Activated T-helper 1 cell treated with anti-CD3 and anti-CD28 coated beads, Interleukin-12 subunit alpha, Interleukin-12 subunit beta, Interleukin-2, Interleukin-4 antibody, amounts not matched to agents 30 ng/mL and 10 ng/mL and 1 ng/mL, durations not matched to agents 14 hours and 24 hours and 36 hours (primary cell): Measurements from ENCODE around the gene LBH. TPM values are rescaled to one million over a fixed set of nuclear protein-coding genes. Genes with fewer than 3 reads are reported as not detected.
A peak's percentile ranks its signal among the peaks of the same experiment; 100 is the strongest.

ENCODE experiments used
- DNase-seq: peaks from one replicate; pipeline ENCODE4 v3.0.0; 2021; ENCODE audit warnings: low spot score
- H3K27ac Mint-ChIP-seq: one replicate; pipeline ENCODE4 v1.8.0; 2021; ENCODE audit warnings: mild to moderate bottlenecking, mixed read lengths
- H3K27me3 Mint-ChIP-seq: one replicate; pipeline ENCODE4 v1.8.0; 2022; ENCODE audit warnings: mild to moderate bottlenecking, moderate library complexity, mixed read lengths; ENCODE audit not compliant: insufficient read depth
- H3K36me3 Mint-ChIP-seq: one replicate; pipeline ENCODE4 v1.8.0; 2021; ENCODE audit warnings: low read depth, mixed read lengths
- H3K4me1 Mint-ChIP-seq: one replicate; pipeline ENCODE4 v1.8.0; 2021; ENCODE audit warnings: low read depth, mixed read lengths
- H3K4me3 Mint-ChIP-seq: one replicate; pipeline ENCODE4 v1.8.0; 2021; ENCODE audit warnings: mild to moderate bottlenecking, moderate library complexity, mixed read lengths
- H3K9me3 Mint-ChIP-seq: one replicate; pipeline ENCODE4 v1.8.0; 2021; ENCODE audit warnings: mixed read lengths
- intact Hi-C: fragments of 100-400 bp; cut with micrococcal nuclease; formaldehyde crosslinking; loops from one replicate; pipeline ENCODE4 v1.15.1; 2024
- total RNA-seq: library from RNA; stranded (reverse); gene quantifications from 2 replicates; pipeline ENCODE4 v1.2.3, GENCODE V29; 2022

The LBH gene
- total RNA-seq, 1 donor from 2014 or later, result 306 TPM

DNA sequence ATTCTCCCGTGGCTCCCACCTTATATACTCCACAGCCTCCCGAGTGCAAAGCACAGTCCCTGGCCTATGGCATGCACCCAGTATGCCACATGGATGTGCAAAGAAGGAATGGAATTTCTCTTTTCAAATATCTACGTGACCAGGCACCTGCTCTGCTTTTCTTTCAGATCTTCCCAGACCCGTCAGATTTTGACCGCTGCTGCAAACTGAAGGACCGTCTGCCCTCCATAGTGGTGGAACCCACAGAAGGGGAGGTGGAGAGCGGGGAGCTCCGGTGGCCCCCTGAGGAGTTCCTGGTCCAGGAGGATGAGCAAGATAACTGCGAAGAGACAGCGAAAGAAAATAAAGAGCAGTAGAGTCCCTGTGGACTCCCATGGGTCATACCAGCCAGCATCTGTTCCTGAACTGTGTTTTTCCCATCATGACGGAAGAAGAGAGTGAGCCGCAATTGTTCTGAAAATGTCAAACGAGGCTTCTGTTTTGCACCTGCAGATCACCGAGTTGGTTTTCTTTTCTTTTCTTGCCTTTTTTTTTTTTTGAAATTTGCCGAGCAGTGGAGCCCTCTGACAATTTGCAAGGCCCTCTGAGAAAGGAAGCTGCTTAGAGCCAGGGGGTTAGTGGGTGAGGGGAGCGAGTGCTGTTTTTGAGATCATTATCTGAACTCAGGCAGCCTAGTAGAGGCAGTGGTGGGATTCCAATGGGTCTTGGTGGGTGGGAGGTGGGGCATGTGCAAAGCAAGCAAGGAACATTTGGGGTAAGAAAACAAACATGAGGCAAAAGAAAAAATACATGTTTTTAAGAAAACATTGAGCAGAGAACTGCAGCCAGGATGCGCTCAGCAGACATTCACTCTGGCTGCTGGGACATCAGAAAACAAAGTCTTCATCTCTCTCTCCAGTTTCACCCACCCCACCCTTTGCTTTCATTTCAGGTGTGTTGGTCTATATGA lies 26.2 kb downstream of the LBH start:
- Mint-ChIP-seq H3K4me1 (peaks cover 98% of the 10 kb centered on the region), H3K9me3 (peaks cover 16% of the 10 kb centered on the region), H3K4me3 (peak overlapping the region; percentile 59), H3K27me3 (no peaks in the 10 kb centered on the region), H3K27ac (peak overlapping the region; percentile 87), H3K36me3 (peaks cover 79% of the 10 kb centered on the region)
- intact Hi-C loops, result no loop called here
- no peak for DNase-seq

- intact Hi-C loops, result no loop called here
- Mint-ChIP-seq H3K4me1 (peaks cover 90% of the 10 kb centered on the region), H3K27me3 (no peaks in the 10 kb centered on the region)
These were observed 27.7 kb downstream of the LBH start for GRCh38 chr2:30259071-30259470.

GRCh38 chr2:30259827-30260679 lies 28.7 kb downstream of the LBH start:
- intact Hi-C loops, result loop anchor here (2.0 to 5.0 kb wide), 2 partner anchors 51 to 1062 kb away; no protein-coding TSS in a partner anchor

More at GRCh38 chr2:30259071-30259470, 27.7 kb downstream of the LBH start:
- Mint-ChIP-seq H3K36me3 (peaks cover 80% of the 10 kb centered on the region), H3K27ac (peak overlapping the region; percentile 88), H3K4me3 (no peak overlapping the region), H3K9me3 (peaks cover 22% of the 10 kb centered on the region)
- no peak for DNase-seq

DNA sequence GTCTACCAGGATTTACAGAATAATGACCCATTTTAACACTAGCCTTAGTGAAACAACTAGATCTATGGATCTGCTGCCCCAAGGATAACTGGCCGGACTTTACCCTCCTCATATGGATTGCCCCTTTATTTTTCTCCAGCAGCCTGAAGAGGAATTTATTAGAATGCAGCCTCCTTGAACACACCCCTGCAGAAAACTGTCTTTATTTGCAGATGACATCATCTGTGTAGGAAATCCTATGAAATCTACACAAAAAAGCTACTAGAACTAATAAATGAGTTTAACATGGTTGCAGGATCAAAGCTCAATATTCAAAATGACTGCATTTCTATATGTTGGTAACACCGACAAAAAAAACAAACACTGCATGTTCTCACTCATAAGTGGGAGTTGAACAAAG lies 29.6 kb downstream of the LBH start:
- peaks cover 22% of the 10 kb centered on the region for H3K9me3 Mint-ChIP-seq
- H3K27me3 Mint-ChIP-seq, result no peaks in the 10 kb centered on the region
- H3K27ac Mint-ChIP-seq, result peak overlapping the region; percentile 88
- intact Hi-C loops, result loop anchor here (1.0 to 5.0 kb wide), 6 partner anchors 8 to 1061 kb away; partner anchors contain the start of gene LCLAT1
- peaks cover 90% of the 10 kb centered on the region for H3K4me1 Mint-ChIP-seq
- peaks cover 75% of the 10 kb centered on the region for H3K36me3 Mint-ChIP-seq
- peak overlapping the region; percentile 61 for H3K4me3 Mint-ChIP-seq
- no peak for DNase-seq

More at GRCh38 chr2:30259827-30260679, 28.7 kb downstream of the LBH start:
- Mint-ChIP-seq H3K27me3 (no peaks in the 10 kb centered on the region), H3K36me3 (peaks cover 83% of the 10 kb centered on the region), H3K9me3 (peaks cover 22% of the 10 kb centered on the region), H3K27ac (peak overlapping the region; percentile 88), H3K4me1 (peaks cover 90% of the 10 kb centered on the region), H3K4me3 (peak overlapping the region; percentile 21)
- DNase-seq, result no peak

GRCh38 chr2:30261695-30262211 lies 30.4 kb downstream of the LBH start:
- intact Hi-C loops, result loop anchor here (1.0 to 5.0 kb wide), 6 partner anchors 8 to 1061 kb away; partner anchors contain the start of gene LCLAT1
- Mint-ChIP-seq H3K9me3 (peaks cover 22% of the 10 kb centered on the region), H3K36me3 (peaks cover 68% of the 10 kb centered on the region), H3K27me3 (no peaks in the 10 kb centered on the region), H3K27ac (peak overlapping the region; percentile 88), H3K4me3 (peak overlapping the region; percentile 20), H3K4me1 (peaks cover 90% of the 10 kb centered on the region)
- no peak for DNase-seq

GRCh38 chr2:30262716-30263309 lies 31.5 kb downstream of the LBH start:
- H3K27ac Mint-ChIP-seq, result peak overlapping the region; percentile 88
- intact Hi-C loops, result loop anchor here (5.0 kb wide), 1 partner anchor 1059 kb away; no protein-coding TSS in a partner anchor
- peaks cover 90% of the 10 kb centered on the region for H3K4me1 Mint-ChIP-seq
- H3K9me3 Mint-ChIP-seq, result peaks cover 22% of the 10 kb centered on the region
- H3K27me3 Mint-ChIP-seq, result no peaks in the 10 kb centered on the region
- H3K4me3 Mint-ChIP-seq, result no peak overlapping the region
- H3K36me3 Mint-ChIP-seq, result peaks cover 61% of the 10 kb centered on the region
- DNase-seq, result no peak

DNA sequence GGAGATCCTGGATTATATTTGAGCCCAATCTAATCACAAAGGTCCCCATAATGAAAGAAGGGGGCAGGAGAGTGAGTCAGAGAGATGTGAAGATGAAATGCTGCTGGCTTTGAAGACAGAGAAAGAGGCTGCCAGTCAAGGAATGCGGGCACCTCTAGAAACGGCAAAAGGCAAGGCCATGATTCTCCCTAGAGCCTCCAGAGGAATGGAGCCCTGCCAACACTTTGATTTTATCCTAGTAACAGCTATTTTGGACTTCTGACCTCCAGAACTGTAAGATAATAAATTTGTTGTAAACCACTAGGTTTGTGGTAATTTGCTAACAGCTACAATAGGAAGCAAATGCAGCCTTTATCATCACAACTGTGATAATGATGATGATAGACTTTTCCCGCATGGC lies 32.9 kb downstream of the LBH start:
- peak overlapping the region; percentile 68 for H3K27ac Mint-ChIP-seq
- no peak for DNase-seq
- H3K4me3 Mint-ChIP-seq, result peak overlapping the region; percentile 16
- H3K36me3 Mint-ChIP-seq, result peaks cover 46% of the 10 kb centered on the region
- H3K27me3 Mint-ChIP-seq, result no peaks in the 10 kb centered on the region
- H3K4me1 Mint-ChIP-seq, result peaks cover 92% of the 10 kb centered on the region
- H3K9me3 Mint-ChIP-seq, result peaks cover 22% of the 10 kb centered on the region
- intact Hi-C loops, result loop anchor here (5.0 kb wide), 1 partner anchor 1058 kb away; no protein-coding TSS in a partner anchor

- Mint-ChIP-seq H3K27ac (peak overlapping the region; percentile 97), H3K36me3 (peaks cover 35% of the 10 kb centered on the region), H3K4me3 (peak overlapping the region; percentile 84), H3K27me3 (no peaks in the 10 kb centered on the region), H3K4me1 (peaks cover 87% of the 10 kb centered on the region), H3K9me3 (peaks cover 17% of the 10 kb centered on the region)
- intact Hi-C loops, result loop anchor here (2.0 kb wide), 2 partner anchors 13 to 33 kb away; no protein-coding TSS in a partner anchor
- DNase-seq, result no peak
These were observed 34.0 kb downstream of the LBH start for GRCh38 chr2:30265052-30266015.

DNA sequence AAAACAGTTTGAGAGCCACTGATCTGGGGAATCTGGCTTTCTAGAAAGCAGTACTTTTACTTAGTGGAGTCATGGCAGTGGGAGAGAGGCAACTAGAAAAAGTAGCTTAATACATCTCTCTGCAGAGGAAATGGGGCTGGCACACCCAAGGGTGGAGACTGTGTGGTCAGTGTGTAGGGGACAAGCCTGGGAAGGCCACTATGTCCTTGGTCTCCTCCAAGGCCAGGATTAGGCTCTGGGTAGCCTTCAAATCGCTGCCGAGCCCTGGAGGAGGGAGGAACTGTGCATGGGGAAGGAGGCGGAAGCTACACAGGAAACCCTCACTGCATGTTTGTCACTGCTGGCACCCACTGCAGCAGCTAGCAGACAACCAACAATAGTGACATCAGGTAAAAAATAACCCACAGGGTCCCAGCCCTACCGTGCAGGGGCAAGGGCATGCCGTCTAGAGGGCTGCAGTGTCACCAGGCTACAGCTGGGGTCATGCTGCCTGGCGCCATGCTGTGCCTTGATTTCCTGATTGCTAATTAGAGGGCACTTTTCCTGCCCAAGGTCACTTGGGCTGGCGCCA lies 34.8 kb downstream of the LBH start:
- intact Hi-C loops, result loop anchor here (2.0 kb wide), 2 partner anchors 13 to 33 kb away; no protein-coding TSS in a partner anchor
- Mint-ChIP-seq H3K4me1 (peaks cover 82% of the 10 kb centered on the region), H3K4me3 (peak overlapping the region; percentile 84), H3K27me3 (no peaks in the 10 kb centered on the region), H3K36me3 (peaks cover 28% of the 10 kb centered on the region), H3K9me3 (peaks cover 16% of the 10 kb centered on the region), H3K27ac (peak overlapping the region; percentile 97)
- DNase-seq, result peak; percentile 51

DNA sequence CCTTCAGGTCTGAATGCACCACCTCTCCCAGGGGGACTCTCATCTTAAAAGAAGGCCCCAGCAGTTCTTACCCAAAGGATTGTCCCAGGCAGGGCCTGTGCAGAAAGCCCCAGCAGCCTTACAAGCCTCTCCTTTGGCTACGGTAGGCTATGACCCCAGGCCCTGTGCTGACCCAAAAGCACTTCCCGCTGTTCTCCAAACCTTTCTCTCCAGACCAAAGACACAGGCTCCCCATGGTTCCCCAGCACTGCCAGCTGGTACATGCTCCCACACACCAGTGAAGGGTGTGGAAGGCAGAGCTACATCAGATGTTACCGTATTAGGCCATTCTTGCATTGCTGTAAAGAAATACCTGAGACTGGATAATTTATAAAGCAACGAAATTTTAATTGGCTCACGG lies 35.4 kb downstream of the LBH start:
- H3K27ac Mint-ChIP-seq, result peak overlapping the region; percentile 97
- H3K36me3 Mint-ChIP-seq, result peaks cover 26% of the 10 kb centered on the region
- H3K27me3 Mint-ChIP-seq, result no peaks in the 10 kb centered on the region
- peaks cover 82% of the 10 kb centered on the region for H3K4me1 Mint-ChIP-seq
- no peak for DNase-seq
- peaks cover 14% of the 10 kb centered on the region for H3K9me3 Mint-ChIP-seq
- intact Hi-C loops, result loop anchor here (1.0 to 2.0 kb wide), 9 partner anchors 10 to 156 kb away; no protein-coding TSS in a partner anchor
- H3K4me3 Mint-ChIP-seq, result peak overlapping the region; percentile 84
